SK-N-SH (cell line): ENCODE measurements around the gene MRPS23.

ENCODE experiments used
- EP300 ChIP-seq, 2 experiments: IDR thresholded peaks; 2 replicates each; pipeline versions ENCODE4 v1.4.0 to v1.6.1; 2012; ENCODE audit warnings: borderline replicate concordance in 1 of 2, low read depth in 1 of 2, low read length in 1 of 2
- JUND ChIP-seq: IDR thresholded peaks from 2 replicates; pipeline ENCODE4 v1.4.0; 2012
- MXI1 ChIP-seq: IDR thresholded peaks from 2 replicates; pipeline ENCODE4 v1.6.1; 2012; ENCODE audit warnings: mild to moderate bottlenecking, low read depth, low read length, improper control_type of control experiment
- PBX3 ChIP-seq: IDR thresholded peaks from 2 replicates; pipeline ENCODE4; 2012
- POLR2AphosphoS5 ChIP-seq: IDR thresholded peaks from 2 replicates; pipeline ENCODE4 v1.6.1; 2012; ENCODE audit warnings: low read depth, low read length
- RCOR1 ChIP-seq: fragments of 150-350 bp; IDR thresholded peaks from 2 replicates; pipeline ENCODE4 v1.6.1; 2017; ENCODE audit warnings: antibody characterized with exemption, low read length
- SMC3 ChIP-seq: IDR thresholded peaks from 2 replicates; pipeline ENCODE4 v1.6.1; 2012; ENCODE audit warnings: low read depth, low read length, improper control_type of control experiment
- TCF12 ChIP-seq: IDR thresholded peaks from 2 replicates; pipeline ENCODE4 v1.4.0; 2012
- TEAD4 ChIP-seq: IDR thresholded peaks from 2 replicates; pipeline ENCODE4 v1.4.0; 2012; ENCODE audit warnings: mild to moderate bottlenecking, borderline replicate concordance; ENCODE audit not compliant: insufficient read depth
- TF ChIP-seq, protein P1 (sequence below): fragments of 200-600 bp; sonication (generic); IDR thresholded peaks from 2 replicates; pipeline ENCODE4 v1.6.1; 2017; ENCODE audit warnings: antibody characterized with exemption, mild to moderate bottlenecking, moderate library complexity

DNA sequence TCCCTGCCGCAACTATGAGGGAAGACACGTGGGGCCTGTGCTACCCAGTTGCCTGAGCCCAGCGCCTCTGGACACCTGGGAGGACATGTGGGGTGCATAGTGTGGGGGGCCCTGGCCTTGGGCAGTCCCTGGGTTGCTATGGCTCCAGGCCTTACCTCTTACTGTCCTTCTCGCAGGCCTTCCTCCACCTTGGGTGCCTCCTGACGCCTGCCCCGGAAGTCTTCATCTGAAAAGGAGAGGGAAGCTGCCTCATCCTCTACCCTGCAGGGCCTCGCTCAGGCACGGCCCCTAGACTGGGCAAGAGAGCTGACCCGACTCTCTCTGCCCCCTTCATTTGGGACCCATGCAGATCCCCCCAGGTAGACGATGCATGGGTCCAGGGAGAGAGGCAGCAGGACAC is 16.5 kb upstream of the MRPS23 start:
- TF ChIP-seq MXI1 (no peak), PBX3 (no peak), JUND (no peak), TEAD4 (no peak), POLR2AphosphoS5 (no peak), RCOR1 (no peak), EP300 (IDR thresholded peaks at IDR 0.05; ENCODE audit: borderline replicate concordance in 1 of 2, low read depth in 1 of 2, low read length in 1 of 2) (no peak), TCF12 (no peak), SMC3 (no peak)
- TF ChIP-seq, protein P1, sequence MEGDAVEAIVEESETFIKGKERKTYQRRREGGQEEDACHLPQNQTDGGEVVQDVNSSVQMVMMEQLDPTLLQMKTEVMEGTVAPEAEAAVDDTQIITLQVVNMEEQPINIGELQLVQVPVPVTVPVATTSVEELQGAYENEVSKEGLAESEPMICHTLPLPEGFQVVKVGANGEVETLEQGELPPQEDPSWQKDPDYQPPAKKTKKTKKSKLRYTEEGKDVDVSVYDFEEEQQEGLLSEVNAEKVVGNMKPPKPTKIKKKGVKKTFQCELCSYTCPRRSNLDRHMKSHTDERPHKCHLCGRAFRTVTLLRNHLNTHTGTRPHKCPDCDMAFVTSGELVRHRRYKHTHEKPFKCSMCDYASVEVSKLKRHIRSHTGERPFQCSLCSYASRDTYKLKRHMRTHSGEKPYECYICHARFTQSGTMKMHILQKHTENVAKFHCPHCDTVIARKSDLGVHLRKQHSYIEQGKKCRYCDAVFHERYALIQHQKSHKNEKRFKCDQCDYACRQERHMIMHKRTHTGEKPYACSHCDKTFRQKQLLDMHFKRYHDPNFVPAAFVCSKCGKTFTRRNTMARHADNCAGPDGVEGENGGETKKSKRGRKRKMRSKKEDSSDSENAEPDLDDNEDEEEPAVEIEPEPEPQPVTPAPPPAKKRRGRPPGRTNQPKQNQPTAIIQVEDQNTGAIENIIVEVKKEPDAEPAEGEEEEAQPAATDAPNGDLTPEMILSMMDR: no peak
